Measurements from ENCODE around the gene CAMKK1. TPM values are rescaled to one million over a fixed set of nuclear protein-coding genes. Genes with fewer than 3 reads are reported as not detected.
"Not testable (repeated sequence)": the region's sequence is repeated elsewhere in the genome, so short reads cannot be mapped to it uniquely, and the experiment has no call there.

Gene CAMKK1
- total and polyA plus RNA-seq, 7 donors = 0.91 to 2.3 (median 1.5) TPM

DNA sequence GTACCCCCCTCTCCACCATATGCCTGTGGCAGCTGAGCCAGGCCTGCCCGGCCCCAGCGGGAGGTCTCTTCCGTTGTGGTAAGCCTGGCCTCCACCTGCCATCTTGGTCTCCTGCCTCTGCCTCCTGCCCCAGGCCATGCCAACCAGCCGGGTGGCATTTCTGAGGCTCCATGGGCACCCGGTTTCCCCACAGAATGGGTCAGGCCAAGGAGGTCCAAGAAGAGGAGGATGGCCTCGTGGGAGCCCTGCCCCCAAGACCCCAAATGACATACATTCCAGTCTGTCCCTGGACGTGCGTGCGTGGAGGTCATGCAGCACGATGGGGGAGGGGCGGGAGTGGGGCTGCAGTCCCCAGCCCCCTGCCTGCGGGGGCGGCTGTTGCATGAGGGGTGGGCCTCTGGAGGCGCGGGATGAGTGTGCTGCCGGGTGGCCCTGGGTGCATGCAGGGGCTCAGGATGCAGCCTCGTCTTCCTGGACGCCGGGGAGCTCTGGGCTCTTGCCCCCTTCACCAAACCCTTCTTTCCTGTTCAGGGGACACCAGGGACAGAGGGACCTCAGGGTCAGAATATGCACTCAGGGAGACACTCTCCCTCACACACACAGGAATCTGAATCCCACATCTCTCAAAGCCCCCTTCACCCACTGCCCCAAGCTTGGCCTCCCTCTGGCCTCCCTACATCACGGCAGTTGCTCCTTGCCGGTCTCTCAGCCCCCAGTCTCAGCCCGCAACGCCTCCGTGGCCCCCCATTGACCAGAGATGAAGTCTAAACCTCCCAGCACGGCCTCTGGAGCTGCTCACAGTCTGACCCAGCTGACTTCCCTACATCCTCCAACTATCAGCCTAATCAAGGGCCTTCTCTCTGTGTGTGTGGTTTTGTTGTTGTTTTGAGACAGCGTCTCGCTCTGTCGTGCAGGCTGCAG is 30.8 kb downstream of the CAMKK1 start:
- ATAC-seq (no peak), DNase-seq (no peak)
- TF ChIP-seq, protein P1, sequence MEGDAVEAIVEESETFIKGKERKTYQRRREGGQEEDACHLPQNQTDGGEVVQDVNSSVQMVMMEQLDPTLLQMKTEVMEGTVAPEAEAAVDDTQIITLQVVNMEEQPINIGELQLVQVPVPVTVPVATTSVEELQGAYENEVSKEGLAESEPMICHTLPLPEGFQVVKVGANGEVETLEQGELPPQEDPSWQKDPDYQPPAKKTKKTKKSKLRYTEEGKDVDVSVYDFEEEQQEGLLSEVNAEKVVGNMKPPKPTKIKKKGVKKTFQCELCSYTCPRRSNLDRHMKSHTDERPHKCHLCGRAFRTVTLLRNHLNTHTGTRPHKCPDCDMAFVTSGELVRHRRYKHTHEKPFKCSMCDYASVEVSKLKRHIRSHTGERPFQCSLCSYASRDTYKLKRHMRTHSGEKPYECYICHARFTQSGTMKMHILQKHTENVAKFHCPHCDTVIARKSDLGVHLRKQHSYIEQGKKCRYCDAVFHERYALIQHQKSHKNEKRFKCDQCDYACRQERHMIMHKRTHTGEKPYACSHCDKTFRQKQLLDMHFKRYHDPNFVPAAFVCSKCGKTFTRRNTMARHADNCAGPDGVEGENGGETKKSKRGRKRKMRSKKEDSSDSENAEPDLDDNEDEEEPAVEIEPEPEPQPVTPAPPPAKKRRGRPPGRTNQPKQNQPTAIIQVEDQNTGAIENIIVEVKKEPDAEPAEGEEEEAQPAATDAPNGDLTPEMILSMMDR (IDR thresholded peaks at IDR 0.05) = no peak
- H3K27ac ChIP-seq = no peak overlapping the region
- H3K9me3 ChIP-seq = no peaks in the 10 kb centered on the region
- peaks cover 0 to 11% of the 10 kb centered on the region in 2 donors for H3K36me3 ChIP-seq (ENCODE audit: insufficient read depth in 1 of 2, low read depth in 1 of 2)
- H3K27me3 ChIP-seq (ENCODE audit: insufficient read depth in 3 of 3, low read length in 2 of 3) = peaks cover 0 to 6% (median 0%) of the 10 kb centered on the region in 3 donors
- 85 to 88% (median 88%) methylated on average over 28 of the region's 28 CpGs for WGBS, 3 donors
- H3K4me3 ChIP-seq = no peak overlapping the region
- intact Hi-C loops (cut with DNase I) = loop anchor here in 1 of 2 donors (5.0 kb wide), 1 partner anchor 50 kb away; no protein-coding TSS in a partner anchor
- no peaks in the 10 kb centered on the region for H3K4me1 ChIP-seq

DNA sequence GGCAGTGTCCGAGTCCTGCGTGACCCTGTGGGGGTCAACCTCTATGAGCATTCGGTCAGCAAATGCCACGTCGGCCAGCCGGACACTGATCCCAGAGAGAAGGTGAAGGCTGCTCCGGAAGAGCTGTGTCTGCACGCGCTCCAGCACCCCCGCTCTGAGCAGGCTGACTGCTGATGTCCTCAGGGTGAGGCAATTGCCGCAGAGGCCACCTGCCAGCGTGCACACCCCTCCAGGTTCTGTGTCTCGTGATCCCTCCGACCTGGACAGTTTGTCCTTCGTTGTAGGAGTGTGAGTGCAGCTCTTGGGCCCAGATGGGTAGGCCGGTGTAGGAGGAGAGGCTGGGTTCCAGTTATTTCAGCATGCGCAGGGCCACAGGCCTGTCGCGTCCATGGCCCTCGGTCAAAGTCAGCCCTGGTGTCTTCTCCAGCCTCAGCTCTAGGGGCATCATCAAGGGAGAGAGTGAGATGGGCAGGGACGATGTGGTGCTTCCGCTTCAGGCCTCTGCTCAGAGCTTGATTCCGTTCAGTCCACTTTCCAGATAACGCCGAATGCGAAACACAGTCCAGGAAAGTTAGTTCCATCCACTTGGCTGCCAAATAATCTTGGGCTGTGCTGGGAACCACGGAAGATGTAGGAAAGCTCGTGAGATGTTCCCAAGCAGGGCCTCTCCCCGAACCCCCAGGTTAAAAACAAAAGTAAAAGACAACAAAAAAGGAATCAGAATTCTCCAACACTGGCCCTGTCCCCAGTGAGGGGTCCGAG is 31.7 kb downstream of the CAMKK1 start:
- intact Hi-C loops (cut with DNase I) = loop anchor here in 1 of 2 donors (5.0 kb wide), 1 partner anchor 51 kb away; no protein-coding TSS in a partner anchor
- WGBS, 3 donors = 91 to 94% (median 94%) methylated on average over 30 of the region's 30 CpGs

DNA sequence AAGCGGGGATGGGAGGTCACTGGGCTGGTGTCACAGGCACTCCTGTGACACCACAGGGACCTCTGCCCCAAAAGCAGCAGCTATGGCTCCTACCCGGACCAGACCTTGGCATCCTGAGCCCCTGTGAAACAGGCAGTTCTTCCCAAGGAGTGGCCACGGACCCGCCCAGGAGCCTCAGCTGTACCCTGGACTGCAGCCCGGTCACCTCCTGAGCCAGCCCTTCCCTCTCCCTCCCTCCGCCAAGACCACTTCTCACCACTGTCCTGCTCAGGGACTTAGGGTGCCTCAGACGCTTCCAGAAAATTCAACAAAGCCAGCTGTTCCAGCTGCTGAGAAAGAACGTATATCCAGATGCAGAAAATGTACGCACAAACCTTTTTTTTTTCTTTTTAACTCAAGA is 32.9 kb downstream of the CAMKK1 start:
- Histone ChIP-seq H3K36me3 (ENCODE audit: insufficient read depth in 1 of 2, low read depth in 1 of 2) (peaks cover 0 to 11% of the 10 kb centered on the region in 2 donors), H3K4me3 (no peak overlapping the region), H3K9me3 (no peaks in the 10 kb centered on the region), H3K27ac (no peak overlapping the region), H3K4me1 (no peaks in the 10 kb centered on the region), H3K27me3 (ENCODE audit: insufficient read depth in 3 of 3, low read length in 2 of 3) (peaks cover 0 to 1% (median 0%) of the 10 kb centered on the region in 3 donors)
- ATAC-seq (no peak), DNase-seq (no peak)
- TF ChIP-seq, protein P1 (IDR thresholded peaks at IDR 0.05) = no peak
- intact Hi-C loops (cut with DNase I) = loop anchor here in 1 of 2 donors (5.0 kb wide), 1 partner anchor 52 kb away; no protein-coding TSS in a partner anchor
- 73 to 80% (median 73%) methylated on average over 9 of the region's 9 CpGs for WGBS, 3 donors

More for the DNA sequence above, 31.7 kb downstream of the CAMKK1 start:
- Histone ChIP-seq H3K9me3 (no peaks in the 10 kb centered on the region), H3K4me1 (no peaks in the 10 kb centered on the region), H3K4me3 (no peak overlapping the region), H3K27ac (no peak overlapping the region), H3K36me3 (ENCODE audit: insufficient read depth in 1 of 2, low read depth in 1 of 2) (peaks cover 0 to 11% of the 10 kb centered on the region in 2 donors), H3K27me3 (ENCODE audit: insufficient read depth in 3 of 3, low read length in 2 of 3) (peaks cover 0 to 6% (median 0%) of the 10 kb centered on the region in 3 donors)
- no peak for DNase-seq
- TF ChIP-seq, protein P1 (IDR thresholded peaks at IDR 0.05) = no peak
- no peak for ATAC-seq

DNA sequence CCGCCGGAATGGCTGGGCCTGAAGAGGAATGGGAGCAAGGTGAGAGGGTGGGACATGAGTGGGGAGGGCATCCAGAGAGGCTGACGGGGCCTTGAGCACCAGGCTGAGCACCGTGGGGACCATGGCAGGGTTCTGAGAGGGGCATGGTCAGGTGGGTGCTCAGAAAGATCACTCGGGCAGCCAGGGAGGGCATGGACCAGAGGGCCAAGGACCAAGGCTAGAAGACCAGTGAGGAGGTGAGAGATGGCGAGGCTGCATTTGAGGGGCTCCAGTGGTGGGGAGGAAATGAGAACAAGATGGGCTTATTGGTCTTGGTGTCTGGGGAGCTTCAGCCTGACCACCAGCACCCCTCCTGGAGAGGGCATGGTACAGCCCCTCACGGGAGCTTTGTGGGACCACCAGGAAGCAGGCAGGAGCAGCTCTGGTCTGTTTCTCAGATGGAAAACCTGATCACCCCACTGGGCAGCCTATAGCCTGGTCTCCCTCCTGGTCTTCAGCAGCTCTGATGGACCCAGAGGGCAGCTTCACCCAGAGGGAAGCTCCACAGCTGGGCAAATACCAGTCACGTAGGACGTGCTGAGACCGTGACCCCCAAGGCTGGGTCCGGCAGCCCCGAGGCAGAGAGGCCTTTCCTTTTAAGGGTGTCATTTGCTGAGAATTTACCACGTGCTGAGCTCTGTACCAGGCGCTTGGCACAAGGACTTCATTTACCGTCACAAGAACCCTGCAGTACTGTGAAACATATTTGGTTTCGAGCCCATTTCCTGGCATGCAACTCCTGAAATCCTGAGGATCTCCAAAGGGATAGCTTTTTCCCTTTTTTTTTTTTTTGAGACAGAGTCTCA is 35.4 kb downstream of the CAMKK1 start:
- Histone ChIP-seq H3K4me3 (no peak overlapping the region), H3K4me1 (no peaks in the 10 kb centered on the region), H3K27ac (no peak overlapping the region), H3K27me3 (ENCODE audit: insufficient read depth in 3 of 3, low read length in 2 of 3) (no peaks in the 10 kb centered on the region), H3K9me3 (no peaks in the 10 kb centered on the region), H3K36me3 (ENCODE audit: insufficient read depth in 1 of 2, low read depth in 1 of 2) (peaks cover 0 to 11% of the 10 kb centered on the region in 2 donors)
- ATAC-seq = no peak
- WGBS, 3 donors = 70 to 78% (median 76%) methylated on average over 16 of the region's 16 CpGs
- TF ChIP-seq, protein P1 (IDR thresholded peaks at IDR 0.05) = no peak
- no peak for DNase-seq
- intact Hi-C loops (cut with DNase I) = no loop called here

DNA sequence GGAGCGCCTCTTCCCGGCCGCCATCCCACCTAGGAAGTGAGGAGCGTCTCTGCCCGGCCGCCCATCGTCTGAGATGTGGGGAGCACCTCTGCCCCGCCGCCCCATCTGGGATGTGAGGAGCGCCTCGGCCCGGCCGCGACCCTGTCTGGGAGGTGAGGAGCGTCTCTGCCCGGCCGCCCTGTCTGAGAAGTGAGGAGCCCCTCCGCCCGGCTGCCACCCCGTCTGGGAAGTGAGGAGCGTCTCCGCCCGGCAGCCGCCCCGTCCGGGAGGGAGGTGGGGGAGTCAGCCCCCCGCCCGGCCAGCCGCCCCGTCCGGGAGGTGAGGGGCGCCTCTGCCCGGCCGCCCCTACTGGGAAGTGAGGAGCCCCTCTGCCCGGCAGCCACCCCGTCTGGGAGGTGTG is 38.6 kb downstream of the CAMKK1 start:
- H3K4me3 ChIP-seq; H3K27ac ChIP-seq; intact Hi-C loops (cut with DNase I); H3K4me1 ChIP-seq; H3K9me3 ChIP-seq; DNase-seq; ATAC-seq; H3K36me3 ChIP-seq (ENCODE audit: insufficient read depth in 1 of 2, low read depth in 1 of 2); H3K27me3 ChIP-seq (ENCODE audit: insufficient read depth in 3 of 3, low read length in 2 of 3): not testable (repeated sequence)
- WGBS, 3 donors = 91 to 94% (median 93%) methylated on average over 10 to 29 of the region's 36 CpGs
